Lung (tissue), 16 donors: Measurements from ENCODE around the gene CCNB1. TPM values are rescaled to one million over a fixed set of nuclear protein-coding genes. Genes with fewer than 3 reads are reported as not detected.

Experiments
- ATAC-seq: fragments of 200-7000 bp; cut with Tn5 transposase; one replicate; pipeline ENCODE4 v1.9.1; 2020; ENCODE audit warnings: moderate number of reproducible peaks; ENCODE audit not compliant: insufficient read depth, low FRiP score
- DNase-seq, 3 donors: peaks; one replicate each; pipeline ENCODE4 v3.0.0-alpha.2; 2013 to 2017
- H3K27ac ChIP-seq, 2 donors: one replicate each; pipeline ENCODE4 v1.5.1; 2013; ENCODE audit warnings: mild to moderate bottlenecking in 2 of 2, moderate library complexity in 2 of 2, control low read depth in 1 of 2, inconsistent platforms in 1 of 2, low read depth in 1 of 2, low read length in 1 of 2
- H3K27me3 ChIP-seq, 3 donors: one replicate each; pipeline ENCODE4 v1.5.1; 2013; ENCODE audit warnings: low read length in 2 of 3; ENCODE audit not compliant: control insufficient read depth in 3 of 3, insufficient read depth in 3 of 3
- H3K36me3 ChIP-seq, 4 donors: one replicate each; pipeline ENCODE4 v1.5.1; 2013; ENCODE audit warnings: low read length in 4 of 4, mild to moderate bottlenecking in 1 of 4, moderate library complexity in 1 of 4; ENCODE audit not compliant: control insufficient read depth in 4 of 4, insufficient read depth in 4 of 4
- H3K4me1 ChIP-seq, 5 donors: one replicate each; pipeline ENCODE4 v1.5.1; 2013; ENCODE audit warnings: low read length in 5 of 5, mild to moderate bottlenecking in 2 of 5, moderate library complexity in 1 of 5; ENCODE audit not compliant: control insufficient read depth in 5 of 5, insufficient read depth in 5 of 5
- H3K4me3 ChIP-seq: one replicate; pipeline ENCODE4 v1.5.1; 2013; ENCODE audit warnings: mild to moderate bottlenecking, control low read depth, moderate library complexity
- H3K9ac ChIP-seq, 2 donors: one replicate each; pipeline ENCODE4 v1.5.1; 2013; ENCODE audit warnings: low read length in 2 of 2, control low read depth in 1 of 2; ENCODE audit not compliant: insufficient read depth in 1 of 2
- H3K9me3 ChIP-seq, 4 donors: one replicate each; pipeline ENCODE4 v1.5.1; 2013; ENCODE audit warnings: low read length in 3 of 4, mild to moderate bottlenecking in 1 of 4, moderate library complexity in 1 of 4; ENCODE audit not compliant: control insufficient read depth in 4 of 4, insufficient read depth in 3 of 4
- WGBS, 2 donors: extraction: QIAGEN DNeasy Blood & Tissue Kit; methylation state at CpG; one replicate each; pipeline ENCODE4 v1.1.7; 2013; 5-methylcytosine and 5-hydroxymethylcytosine counted together
- long read RNA-seq, 5 donors: transcript quantifications; one replicate each; lab custom pipeline, GENCODE V29; 2026
- polyA plus RNA-seq, 2 donors: library from polyadenylated mRNA; stranded (reverse); fragments of 200-250 nt; gene quantifications; one replicate each; pipeline ENCODE4 v1.2.1, GENCODE V29; 2013
- total RNA-seq, 2 donors: library from RNA; depleted of rRNA in 1 of 2; stranded (reverse); fragments of >200 nt in 1 of 2; gene quantifications; one replicate each; pipeline ENCODE4 v1.2.1, GENCODE V29; 2014 to 2021
- TF ChIP-seq, protein P1 (sequence below): IDR thresholded peaks from 2 replicates; pipeline ENCODE4 v1.5.1; 2012; ENCODE audit warnings: mild to moderate bottlenecking; ENCODE audit errors: control extremely low read depth, extremely low read depth
- donor health status: control.
- donor health status: control.
- donor health status: Bipolar disorder and iron deficiency.
- donor health status: healthy.
- donor health status: DM: yes; HTN: yes; CAD: no.

CCNB1 gene
- total RNA-seq (10 to 100 TPM in 1 of 2 donors, 1 to 10 TPM in 1; 4.4 to 14.4 TPM), polyA plus RNA-seq (1 to 10 TPM; 4.7 to 6.6 TPM)
- long read RNA-seq, donor 1, transcript CCNB1-201 (9 exons, 2,169 nt): major isoform, 21 of 24 reads
- long read RNA-seq, donor 1, partial matches to known transcripts: 0 of 24 reads
- long read RNA-seq, donor 1, other reads (novel, unspliced or antisense): 0 of 24 reads
- long read RNA-seq, donor 2, transcript CCNB1-201 (9 exons, 2,169 nt): major isoform, 9 of 11 reads
- long read RNA-seq, donor 2, partial matches to known transcripts: 0 of 11 reads
- long read RNA-seq, donor 2, other reads (novel, unspliced or antisense): 0 of 11 reads
- long read RNA-seq, donor 3, transcript CCNB1-201 (9 exons, 2,169 nt): major isoform, 17 of 17 reads
- long read RNA-seq, donor 3, partial matches to known transcripts: 0 of 17 reads
- long read RNA-seq, donor 3, other reads (novel, unspliced or antisense): 0 of 17 reads
- long read RNA-seq, donor 4, transcript CCNB1-201 (9 exons, 2,169 nt): major isoform, 15 of 15 reads
- long read RNA-seq, donor 4, partial matches to known transcripts: 0 of 15 reads
- long read RNA-seq, donor 4, other reads (novel, unspliced or antisense): 0 of 15 reads
- long read RNA-seq, donor 5, transcript CCNB1-201 (9 exons, 2,169 nt): major isoform, 50 of 63 reads
- long read RNA-seq, donor 5, partial matches to known transcripts: 12 of 63 reads
- long read RNA-seq, donor 5, other reads (novel, unspliced or antisense): 0 of 63 reads

DNA sequence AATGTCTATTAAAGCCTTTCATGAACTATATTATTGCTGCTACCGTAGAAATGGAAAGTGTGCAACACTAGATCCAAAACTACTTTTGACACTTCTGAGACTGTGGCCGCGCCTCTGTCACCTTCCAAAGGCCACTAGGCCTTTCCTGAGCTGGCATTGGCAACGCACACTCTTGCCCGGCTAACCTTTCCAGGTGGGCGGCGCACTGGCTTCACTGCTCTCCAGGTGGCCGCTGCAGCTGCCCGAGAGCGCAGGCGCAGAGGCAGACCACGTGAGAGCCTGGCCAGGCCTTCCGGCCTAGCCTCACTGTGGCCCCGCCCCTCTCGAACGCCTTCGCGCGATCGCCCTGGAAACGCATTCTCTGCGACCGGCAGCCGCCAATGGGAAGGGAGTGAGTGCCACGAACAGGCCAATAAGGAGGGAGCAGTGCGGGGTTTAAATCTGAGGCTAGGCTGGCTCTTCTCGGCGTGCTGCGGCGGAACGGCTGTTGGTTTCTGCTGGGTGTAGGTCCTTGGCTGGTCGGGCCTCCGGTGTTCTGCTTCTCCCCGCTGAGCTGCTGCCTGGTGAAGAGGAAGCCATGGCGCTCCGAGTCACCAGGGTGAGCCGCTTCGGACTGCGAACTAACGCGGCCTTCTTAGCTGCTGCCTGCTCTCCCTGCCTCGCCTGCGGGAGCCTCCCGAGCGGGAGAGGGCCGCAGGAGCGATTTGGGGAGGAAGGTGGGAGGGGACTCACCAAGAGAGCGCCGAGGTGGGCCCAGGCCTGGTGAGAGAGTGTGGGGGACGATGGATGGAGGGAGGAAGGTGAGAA is at the start of gene CCNB1:
Gene CCNB1 (plus strand): TSS at position 465 of the 807 bp plus-strand sequence. CDS start 113 bp downstream, at position 578.
- TF ChIP-seq, protein P1, sequence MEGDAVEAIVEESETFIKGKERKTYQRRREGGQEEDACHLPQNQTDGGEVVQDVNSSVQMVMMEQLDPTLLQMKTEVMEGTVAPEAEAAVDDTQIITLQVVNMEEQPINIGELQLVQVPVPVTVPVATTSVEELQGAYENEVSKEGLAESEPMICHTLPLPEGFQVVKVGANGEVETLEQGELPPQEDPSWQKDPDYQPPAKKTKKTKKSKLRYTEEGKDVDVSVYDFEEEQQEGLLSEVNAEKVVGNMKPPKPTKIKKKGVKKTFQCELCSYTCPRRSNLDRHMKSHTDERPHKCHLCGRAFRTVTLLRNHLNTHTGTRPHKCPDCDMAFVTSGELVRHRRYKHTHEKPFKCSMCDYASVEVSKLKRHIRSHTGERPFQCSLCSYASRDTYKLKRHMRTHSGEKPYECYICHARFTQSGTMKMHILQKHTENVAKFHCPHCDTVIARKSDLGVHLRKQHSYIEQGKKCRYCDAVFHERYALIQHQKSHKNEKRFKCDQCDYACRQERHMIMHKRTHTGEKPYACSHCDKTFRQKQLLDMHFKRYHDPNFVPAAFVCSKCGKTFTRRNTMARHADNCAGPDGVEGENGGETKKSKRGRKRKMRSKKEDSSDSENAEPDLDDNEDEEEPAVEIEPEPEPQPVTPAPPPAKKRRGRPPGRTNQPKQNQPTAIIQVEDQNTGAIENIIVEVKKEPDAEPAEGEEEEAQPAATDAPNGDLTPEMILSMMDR: no peak
- 1 to 2% methylated on average over 45 to 50 of the region's 50 CpGs for WGBS, 2 donors
- Histone ChIP-seq H3K27me3 (no peaks in the 10 kb centered on the region), H3K27ac (peak within 1 kb of the TSS; percentile 48 to 83), H3K4me3 (peak within 1 kb of the TSS; percentile 69), H3K9ac (peak within 1 kb of the TSS; percentile 42 to 76), H3K4me1 (peaks cover 0 to 16% (median 6%) of the 10 kb centered on the region in 5 donors), H3K36me3 (peaks cover 0 to 8% (median 2%) of the 10 kb centered on the region in 4 donors), H3K9me3 (no peaks in the 10 kb centered on the region)
- ATAC-seq: peak; percentile 100
- DNase-seq: peak; percentile 98 to 99 (median 98)

DNA sequence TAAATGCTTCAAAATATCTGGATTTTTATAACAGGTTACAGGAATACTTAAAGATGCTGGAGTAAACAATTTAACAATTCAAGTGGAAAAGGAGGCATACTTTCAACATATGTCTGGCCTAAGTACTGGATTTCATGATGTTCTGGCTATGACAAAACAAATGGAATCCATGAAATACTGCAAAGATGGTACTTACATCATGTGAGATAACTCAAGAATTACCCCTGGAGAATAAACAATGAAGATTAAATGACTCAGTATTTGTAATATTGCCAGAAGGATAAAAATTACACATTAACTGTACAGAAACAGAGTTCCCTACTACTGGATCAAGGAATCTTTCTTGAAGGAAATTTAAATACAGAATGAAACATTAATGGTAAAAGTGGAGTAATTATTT is 37.5 kb upstream of the CCNB1 start:
- ATAC-seq: no peak
- no peak for DNase-seq
- peaks cover 8 to 23% (median 10%) of the 10 kb centered on the region in 4 donors for H3K36me3 ChIP-seq

DNA sequence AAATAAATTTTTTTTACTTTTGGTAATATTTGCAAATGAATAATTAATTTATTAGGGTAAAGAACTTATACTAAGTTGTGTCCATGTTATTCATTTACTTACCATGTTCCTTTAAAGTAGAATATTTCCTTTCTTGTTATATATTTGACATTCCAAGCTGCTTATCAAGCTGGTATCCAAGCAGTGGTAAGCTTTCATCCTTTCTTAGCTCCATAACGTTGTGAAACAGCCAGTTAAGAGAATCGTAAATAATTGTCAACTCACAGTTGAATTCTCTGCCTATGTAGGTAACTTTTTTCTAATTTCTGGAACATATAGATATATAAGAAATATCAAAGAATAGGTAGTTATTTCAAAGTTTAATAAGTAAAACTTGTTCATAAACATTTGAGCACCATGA is 36.7 kb upstream of the CCNB1 start:
- DNase-seq (no peak), ATAC-seq (no peak)
- 76 to 79% methylated on average over 2 of the region's 2 CpGs for WGBS, 2 donors
- Histone ChIP-seq H3K27ac (no peak overlapping the region), H3K36me3 (peaks cover 4 to 25% (median 10%) of the 10 kb centered on the region in 4 donors), H3K9ac (no peak overlapping the region), H3K27me3 (no peaks in the 10 kb centered on the region), H3K9me3 (no peaks in the 10 kb centered on the region), H3K4me3 (no peak overlapping the region), H3K4me1 (no peaks in the 10 kb centered on the region)
- TF ChIP-seq, protein P1: no peak

More for the DNA sequence above, 37.5 kb upstream of the CCNB1 start:
- Histone ChIP-seq H3K4me3 (no peak overlapping the region), H3K9me3 (no peaks in the 10 kb centered on the region), H3K4me1 (no peaks in the 10 kb centered on the region), H3K27ac (no peak overlapping the region), H3K27me3 (no peaks in the 10 kb centered on the region), H3K9ac (no peak overlapping the region)
- TF ChIP-seq, protein P1: no peak
